Chondrocyte (in vitro differentiated cells): ENCODE measurements around the gene RAMACL. TPM values are rescaled to one million over a fixed set of nuclear protein-coding genes. Genes with fewer than 3 reads are reported as not detected.

Experiments
- DNase-seq: peaks from one replicate; pipeline ENCODE4 v3.0.0; 2021; ENCODE audit warnings: mixed read lengths, low spot score
- H3K27ac Mint-ChIP-seq: one replicate; pipeline ENCODE4 v1.8.0; 2021; ENCODE audit warnings: mild to moderate bottlenecking, moderate library complexity, mixed read lengths; ENCODE audit not compliant: unreplicated experiment
- H3K27me3 Mint-ChIP-seq: 2 replicates; pipeline ENCODE4 v1.8.0; 2021; ENCODE audit warnings: low read depth, mixed read lengths
- H3K36me3 Mint-ChIP-seq: 2 replicates; pipeline ENCODE4 v1.8.0; 2021; ENCODE audit warnings: low read depth, mixed read lengths
- H3K4me1 Mint-ChIP-seq: 2 replicates; pipeline ENCODE4 v1.8.0; 2021; ENCODE audit warnings: low read depth, mild to moderate bottlenecking, mixed read lengths
- H3K4me3 Mint-ChIP-seq: one replicate; pipeline ENCODE4 v1.8.0; 2021; ENCODE audit warnings: mild to moderate bottlenecking, moderate library complexity, mixed read lengths; ENCODE audit not compliant: unreplicated experiment
- H3K9me3 Mint-ChIP-seq: 2 replicates; pipeline ENCODE4 v1.8.0; 2021; ENCODE audit warnings: low read depth, mixed read lengths
- total RNA-seq: library from RNA; stranded (reverse); gene quantifications from 3 replicates; pipeline ENCODE4 v1.2.1, GENCODE V29; 2021
- TF ChIP-seq, protein P1 (sequence below): fragments of 200-600 bp; sonication (generic); IDR thresholded peaks from 2 replicates; pipeline ENCODE4 v1.5.0; 2021; ENCODE audit warnings: antibody characterized with exemption, mild to moderate bottlenecking, moderate library complexity

Gene RAMACL
- total RNA-seq, 1 donor from 2014 or later: 1.7 TPM

DNA sequence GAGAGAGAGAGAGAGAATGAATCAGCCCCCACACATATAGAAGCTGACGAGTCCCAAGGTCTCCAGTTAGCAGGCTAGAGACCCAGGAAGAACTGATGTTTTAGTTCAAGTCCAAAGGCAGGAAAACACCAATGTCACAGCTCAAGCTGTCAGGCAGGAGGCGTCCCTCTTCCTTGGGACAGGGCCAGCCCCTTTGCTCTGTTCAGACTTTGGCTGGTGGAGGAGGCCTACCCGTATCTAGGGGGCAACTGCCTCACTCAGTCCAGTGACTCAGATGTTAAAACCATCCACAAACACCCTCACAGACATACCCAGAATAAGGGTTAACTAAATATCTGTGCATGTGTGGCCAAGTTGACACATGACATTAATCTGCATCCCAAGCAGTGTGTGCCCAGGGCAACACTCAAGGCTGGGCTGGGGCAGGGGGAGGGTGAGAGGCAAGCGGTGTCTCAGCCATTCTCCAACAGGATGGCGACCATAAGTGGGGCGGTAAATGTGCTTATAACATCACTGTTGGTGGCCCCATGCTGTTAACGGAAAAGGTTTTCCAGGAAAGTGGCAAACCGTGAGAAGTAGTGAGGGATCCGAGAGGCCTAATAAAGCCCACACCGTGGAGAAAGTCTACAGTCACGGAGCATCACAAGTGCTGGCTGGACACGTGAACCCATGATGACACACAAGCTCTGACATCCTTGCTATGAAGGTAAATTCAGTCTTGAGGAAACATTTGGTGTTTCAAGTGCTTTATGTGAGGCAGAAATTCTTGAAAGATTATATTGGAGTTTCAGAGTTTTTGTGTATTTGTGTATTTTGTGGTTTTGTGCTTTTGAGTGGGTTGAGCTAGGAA lies 28.1 kb downstream of the RAMACL start:
- no peak for DNase-seq
- no peaks in the 10 kb centered on the region for H3K27me3 Mint-ChIP-seq
- peak overlapping the region; percentile 96 for H3K27ac Mint-ChIP-seq
- TF ChIP-seq, protein P1, sequence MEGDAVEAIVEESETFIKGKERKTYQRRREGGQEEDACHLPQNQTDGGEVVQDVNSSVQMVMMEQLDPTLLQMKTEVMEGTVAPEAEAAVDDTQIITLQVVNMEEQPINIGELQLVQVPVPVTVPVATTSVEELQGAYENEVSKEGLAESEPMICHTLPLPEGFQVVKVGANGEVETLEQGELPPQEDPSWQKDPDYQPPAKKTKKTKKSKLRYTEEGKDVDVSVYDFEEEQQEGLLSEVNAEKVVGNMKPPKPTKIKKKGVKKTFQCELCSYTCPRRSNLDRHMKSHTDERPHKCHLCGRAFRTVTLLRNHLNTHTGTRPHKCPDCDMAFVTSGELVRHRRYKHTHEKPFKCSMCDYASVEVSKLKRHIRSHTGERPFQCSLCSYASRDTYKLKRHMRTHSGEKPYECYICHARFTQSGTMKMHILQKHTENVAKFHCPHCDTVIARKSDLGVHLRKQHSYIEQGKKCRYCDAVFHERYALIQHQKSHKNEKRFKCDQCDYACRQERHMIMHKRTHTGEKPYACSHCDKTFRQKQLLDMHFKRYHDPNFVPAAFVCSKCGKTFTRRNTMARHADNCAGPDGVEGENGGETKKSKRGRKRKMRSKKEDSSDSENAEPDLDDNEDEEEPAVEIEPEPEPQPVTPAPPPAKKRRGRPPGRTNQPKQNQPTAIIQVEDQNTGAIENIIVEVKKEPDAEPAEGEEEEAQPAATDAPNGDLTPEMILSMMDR: no peak
- peaks cover 15% of the 10 kb centered on the region for H3K9me3 Mint-ChIP-seq
- peaks cover 23% of the 10 kb centered on the region for H3K36me3 Mint-ChIP-seq
- no peak overlapping the region for H3K4me3 Mint-ChIP-seq
- H3K4me1 Mint-ChIP-seq: peaks cover 67% of the 10 kb centered on the region

DNA sequence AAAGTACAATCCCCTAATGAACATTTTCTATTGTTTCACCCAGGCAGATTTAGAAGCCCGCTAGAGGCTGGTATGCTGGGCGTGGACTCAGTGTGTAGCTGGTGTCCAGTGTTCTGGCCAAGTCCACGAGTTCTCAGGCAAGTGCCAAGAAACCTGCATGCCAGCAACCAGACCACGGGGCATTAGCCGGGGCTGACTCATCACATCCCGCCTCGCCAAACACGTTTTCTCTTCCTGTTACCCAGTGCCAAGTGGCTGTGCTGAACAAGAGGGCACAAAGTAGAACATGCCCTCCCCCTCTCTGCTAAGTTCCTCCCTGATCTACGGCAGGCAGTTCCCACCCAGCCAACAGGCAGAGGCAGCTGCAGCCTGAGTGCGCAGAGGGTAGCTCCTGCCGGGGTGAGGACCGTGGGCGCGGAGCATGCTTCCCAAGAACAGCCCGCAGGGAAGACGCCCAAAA lies 29.6 kb downstream of the RAMACL start:
- Mint-ChIP-seq H3K27ac (peak overlapping the region; percentile 96), H3K4me1 (peaks cover 78% of the 10 kb centered on the region), H3K27me3 (no peaks in the 10 kb centered on the region), H3K4me3 (peak overlapping the region; percentile 39), H3K9me3 (peaks cover 15% of the 10 kb centered on the region), H3K36me3 (peaks cover 18% of the 10 kb centered on the region)
- TF ChIP-seq, protein P1: peak; percentile 42
- DNase-seq: no peak

DNA sequence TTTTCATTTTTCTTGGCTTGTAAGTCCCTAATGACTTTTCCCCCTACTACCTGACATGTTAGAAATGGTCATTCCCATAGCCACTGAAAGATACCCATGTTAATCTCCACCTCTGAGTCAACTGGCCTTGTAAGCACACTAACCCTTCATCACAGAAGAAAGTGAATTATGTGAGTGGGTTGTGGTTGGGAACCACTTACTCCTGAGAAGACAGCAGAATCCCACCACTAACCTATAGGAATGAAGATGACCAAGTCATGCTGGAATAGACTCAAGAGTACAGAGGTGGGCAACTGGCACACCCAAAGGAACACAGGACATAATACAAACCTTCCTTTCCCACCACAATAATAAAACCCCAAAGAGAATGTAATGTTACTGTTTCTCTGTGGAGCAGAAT lies 30.1 kb downstream of the RAMACL start:
- peaks cover 13% of the 10 kb centered on the region for H3K36me3 Mint-ChIP-seq
- peak overlapping the region; percentile 18 for H3K4me3 Mint-ChIP-seq
- H3K27ac Mint-ChIP-seq: peak overlapping the region; percentile 96
- DNase-seq: no peak
- TF ChIP-seq, protein P1: no peak
- H3K4me1 Mint-ChIP-seq: peaks cover 76% of the 10 kb centered on the region
- no peaks in the 10 kb centered on the region for H3K27me3 Mint-ChIP-seq
- peaks cover 15% of the 10 kb centered on the region for H3K9me3 Mint-ChIP-seq

DNA sequence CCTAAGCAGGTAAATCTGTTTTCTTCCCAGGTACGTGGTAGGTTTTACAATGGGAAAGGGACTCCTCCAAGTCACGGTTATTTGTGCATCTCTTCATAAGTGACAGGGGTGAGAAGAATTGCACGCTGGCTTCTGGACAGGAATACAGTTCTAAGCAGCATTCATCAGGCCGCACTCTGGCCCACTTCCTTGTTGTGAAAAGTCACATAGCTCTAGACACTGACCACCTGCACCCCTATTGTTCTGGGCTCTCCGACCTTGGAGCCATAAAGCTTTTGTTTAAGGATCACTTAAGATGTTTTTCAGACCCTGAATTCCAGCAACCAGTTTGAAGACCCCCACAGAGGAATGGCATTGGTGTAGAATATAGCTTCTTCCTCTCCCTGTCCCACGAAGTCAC lies 31.4 kb downstream of the RAMACL start:
- no peak for DNase-seq
- peak overlapping the region; percentile 96 for H3K27ac Mint-ChIP-seq
- peaks cover 11% of the 10 kb centered on the region for H3K36me3 Mint-ChIP-seq
- TF ChIP-seq, protein P1: no peak
- H3K4me3 Mint-ChIP-seq: no peak overlapping the region
- peaks cover 13% of the 10 kb centered on the region for H3K9me3 Mint-ChIP-seq
- no peaks in the 10 kb centered on the region for H3K27me3 Mint-ChIP-seq
- H3K4me1 Mint-ChIP-seq: peaks cover 76% of the 10 kb centered on the region

DNA sequence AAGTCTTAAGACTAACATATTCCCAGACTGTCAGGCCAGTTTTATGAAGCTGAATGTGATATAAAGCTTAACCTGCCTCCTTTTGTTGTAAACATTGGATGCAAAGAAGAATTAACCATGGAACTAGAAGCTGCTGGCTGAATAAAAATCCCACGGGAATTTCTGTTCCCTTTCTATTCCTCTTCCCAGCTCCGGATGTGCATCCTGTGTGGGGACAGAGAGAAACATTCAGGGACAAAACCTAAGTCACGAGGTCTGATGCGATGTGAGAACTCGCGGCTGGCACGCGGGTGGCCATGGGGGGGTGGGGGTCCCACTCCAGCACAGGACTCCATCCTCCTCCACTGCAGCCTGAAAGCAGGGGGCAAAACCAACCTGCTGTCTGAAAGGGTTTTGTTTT lies 32.2 kb downstream of the RAMACL start:
- TF ChIP-seq, protein P1: no peak
- H3K27ac Mint-ChIP-seq: peak overlapping the region; percentile 96
- H3K4me1 Mint-ChIP-seq: peaks cover 75% of the 10 kb centered on the region
- peaks cover 7% of the 10 kb centered on the region for H3K36me3 Mint-ChIP-seq
- H3K4me3 Mint-ChIP-seq: no peak overlapping the region
- peaks cover 6% of the 10 kb centered on the region for H3K9me3 Mint-ChIP-seq
- no peak for DNase-seq
- no peaks in the 10 kb centered on the region for H3K27me3 Mint-ChIP-seq
